A549 (cell line): ENCODE data around the gene MYO1B. TPM values are rescaled to one million over a fixed set of nuclear protein-coding genes. Genes with fewer than 3 reads are reported as not detected.

ENCODE experiments used
- ATAC-seq, 2 experiments: fragments of 200-7000 bp in 1 of 2; fragments of >200 bp in 1 of 2; cut with Nextera tagmentation in 1 of 2; cut with Tn5 transposase in 1 of 2; 3 replicates each; pipeline versions ENCODE4 v1.8.0 to v1.9.1; 2018 to 2020; ENCODE audit warnings: mild to moderate bottlenecking in 1 of 2, moderate library complexity in 1 of 2
- CTCF ChIA-PET: fragments of 300-600 bp; sonication (Branson Sonifier 250); formaldehyde crosslinking; extraction: SDS; loops from one replicate; lab custom pipeline; 2021; ENCODE audit warnings: antibody characterized with exemption, inconsistent platforms; lab: Yijun Ruan, JAX
- POLR2A ChIA-PET: fragments of 350-600 bp; formaldehyde crosslinking; extraction: SDS; loops from one replicate; lab custom pipeline; 2021; ENCODE audit warnings: antibody characterized with exemption, inconsistent platforms; lab: Yijun Ruan, JAX
- DNase-seq, 2 experiments: peaks; one replicate each; pipeline versions ENCODE4 v3.0.0 to v3.0.0-alpha.2; 2011 to 2016; ENCODE audit warnings: low read depth in 1 of 2, low spot score in 1 of 2
- FAIRE-seq: peaks from 2 replicates; lab custom pipeline; 2011; peaks lifted over from hg19 to GRCh38; lab: Jason Lieb, UNC
- H3K27ac ChIP-seq, 2 experiments: fragments of >200 bp; sonication (Bioruptor Twin); formaldehyde crosslinking; 3 replicates each; pipeline ENCODE4 v1.5.1; 2016 to 2017
- H3K4me1 ChIP-seq: fragments of >200 bp; sonication (Bioruptor Twin); formaldehyde crosslinking; 3 replicates; pipeline ENCODE4 v1.6.1; 2016
- H3K4me2 ChIP-seq: fragments of >200 bp; sonication (Bioruptor Twin); formaldehyde crosslinking; 3 replicates; pipeline ENCODE4 v1.6.1; 2016
- H3K4me3 ChIP-seq: fragments of >200 bp; sonication (Bioruptor Twin); formaldehyde crosslinking; 3 replicates; pipeline ENCODE4 v1.5.1; 2016
- H3K9me3 ChIP-seq: fragments of >200 bp; sonication (Bioruptor Twin); formaldehyde crosslinking; 3 replicates; pipeline ENCODE4 v1.6.1; 2016
- CBX2 ChIP-seq: fragments of 200-600 bp; sonication (generic); IDR thresholded peaks from 2 replicates; pipeline ENCODE4 v1.6.1; 2016; ENCODE audit warnings: low read depth, mild to moderate bottlenecking, borderline replicate concordance
- CEBPB ChIP-seq, 2 experiments: fragments of >200 bp in 1 of 2; sonication (Bioruptor Twin) in 1 of 2; formaldehyde crosslinking in 1 of 2; IDR thresholded peaks; 2 replicates each; pipeline ENCODE4 v1.6.1; 2012 to 2016
- EHF ChIP-seq: fragments of 250-450 bp; sonication (Bioruptor Pico); IDR thresholded peaks from 2 replicates; pipeline ENCODE4 v1.5.0; 2020; ENCODE audit warnings: mild to moderate bottlenecking
- EHMT2 ChIP-seq: fragments of 200-600 bp; sonication (generic); IDR thresholded peaks from 2 replicates; pipeline ENCODE4 v1.6.1; 2016; ENCODE audit warnings: antibody characterized with exemption, low read depth, mild to moderate bottlenecking, moderate library complexity
- EP300 ChIP-seq, 2 experiments: fragments of >200 bp; sonication (Bioruptor Twin); formaldehyde crosslinking; IDR thresholded peaks; 2 replicates in 1 of 2; 3 replicates in 1 of 2; pipeline ENCODE4 v1.6.1; 2016 to 2017
- ESRRA ChIP-seq: fragments of 150-350 bp; IDR thresholded peaks from 2 replicates; pipeline ENCODE4 v1.6.1; 2014; ENCODE audit warnings: mild to moderate bottlenecking, low read length, borderline replicate concordance
- FOXS1 ChIP-seq: fragments of 250-450 bp; sonication (Bioruptor Pico); IDR thresholded peaks from 2 replicates; pipeline ENCODE4 v1.5.0; 2020; ENCODE audit warnings: mild to moderate bottlenecking, moderate library complexity
- HOXA7 ChIP-seq: fragments of 250-450 bp; sonication (Bioruptor Pico); IDR thresholded peaks from 2 replicates; pipeline ENCODE4 v1.5.0; 2020; ENCODE audit warnings: mild to moderate bottlenecking, moderate library complexity
- HOXB13 ChIP-seq: fragments of 250-450 bp; sonication (Bioruptor Pico); IDR thresholded peaks from 2 replicates; pipeline ENCODE4 v1.5.0; 2020; ENCODE audit warnings: low read depth, mild to moderate bottlenecking, moderate library complexity
- HOXB5 ChIP-seq: fragments of 250-450 bp; sonication (Bioruptor Pico); IDR thresholded peaks from 2 replicates; pipeline ENCODE4 v1.5.0; 2020; ENCODE audit warnings: mild to moderate bottlenecking, moderate library complexity
- KDM5A ChIP-seq: fragments of 200-600 bp; sonication (generic); IDR thresholded peaks from 2 replicates; pipeline ENCODE4 v1.6.1; 2016; ENCODE audit warnings: antibody characterized with exemption, mild to moderate bottlenecking
- MAFK ChIP-seq: fragments of 450-650 bp; IDR thresholded peaks from 2 replicates; pipeline ENCODE4 v1.6.1; 2014; ENCODE audit not compliant: partially characterized antibody
- MYC ChIP-seq: IDR thresholded peaks from 2 replicates; pipeline ENCODE4 v1.6.1; 2012; ENCODE audit warnings: mild to moderate bottlenecking, inconsistent platforms, low read length, improper control_type of control experiment, borderline replicate concordance
- POLR2AphosphoS2 ChIP-seq: conservative IDR thresholded peaks from 2 replicates; pipeline ENCODE4 v1.6.1; 2012; ENCODE audit warnings: low read length, improper control_type of control experiment, inconsistent platforms
- RCOR1 ChIP-seq: fragments of 150-350 bp; IDR thresholded peaks from 2 replicates; pipeline ENCODE4 v1.6.1; 2014; ENCODE audit warnings: antibody characterized with exemption, low read length, low read depth
- RFX5 ChIP-seq: fragments of 450-650 bp; IDR thresholded peaks from 2 replicates; pipeline ENCODE4 v1.7.1; 2014; ENCODE audit warnings: antibody characterized with exemption, mild to moderate bottlenecking, moderate library complexity
- RNF2 ChIP-seq: fragments of 200-600 bp; sonication (generic); IDR thresholded peaks from 2 replicates; pipeline ENCODE4 v1.6.1; 2016; ENCODE audit warnings: low read depth, mild to moderate bottlenecking, antibody characterized with exemption, moderate library complexity, borderline replicate concordance
- ZSCAN20 ChIP-seq: fragments of 250-450 bp; sonication (Bioruptor Pico); IDR thresholded peaks from 2 replicates; pipeline ENCODE4 v1.8.0; 2022; ENCODE audit warnings: mild to moderate bottlenecking, moderate library complexity
- polyA plus RNA-seq, 4 experiments: library from polyadenylated mRNA; depleted of rRNA in 3 of 4; stranded (reverse); fragments of >200 nt; fragmentation: RNase III in 1 of 4; extraction: RNeasy Plus Mini Kit Qiagen cat#74134 plus additional on column Dnase treatment in 1 of 4; gene quantifications; 2 replicates in 3 of 4; 3 replicates in 1 of 4; pipeline ENCODE4 v1.2.3, GENCODE V29; 2011 to 2017
- TF ChIP-seq, protein P1 (sequence below): fragments of 200-600 bp; sonication (generic); IDR thresholded peaks from 2 replicates; pipeline ENCODE4 v1.6.1; 2016; ENCODE audit warnings: antibody characterized with exemption, mild to moderate bottlenecking, moderate library complexity
- TF ChIP-seq, protein P2 (sequence below): fragments of >200 bp; sonication (Bioruptor Twin); formaldehyde crosslinking; IDR thresholded peaks from 2 replicates; pipeline ENCODE4 v1.6.1; 2016
- TF ChIP-seq, protein P3 (sequence below): fragments of >200 bp; sonication (Bioruptor Twin); formaldehyde crosslinking; IDR thresholded peaks from 3 replicates; pipeline ENCODE4 v1.5.1; 2016

Gene MYO1B
- polyA plus RNA-seq, 2 of the 4 experiments (the other 2 are of a cell fraction), result 77.7 to 159 TPM

DNA sequence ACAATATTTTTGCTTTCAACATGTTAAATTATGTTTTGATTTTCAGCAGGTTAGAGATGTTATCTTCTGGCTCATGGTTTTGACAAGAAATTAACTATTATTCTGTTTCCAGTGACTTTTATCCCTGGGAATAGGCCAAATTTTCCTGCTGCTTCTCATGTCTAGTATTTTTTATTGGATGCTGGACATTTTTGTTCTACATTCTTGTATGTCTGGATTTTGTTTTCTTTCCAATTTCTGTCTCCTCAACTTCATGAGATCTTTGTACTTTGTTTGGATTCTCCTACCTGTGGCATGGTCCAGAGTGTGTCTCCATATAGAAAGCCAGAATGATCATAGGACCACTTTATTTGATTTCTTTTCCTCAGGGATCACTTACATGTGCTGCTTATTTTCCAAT, 33.1 kb upstream of the MYO1B start:
- peaks cover 10% of the 10 kb centered on the region; the same call in 1 of the 3 replicates for H3K9me3 ChIP-seq
- TF ChIP-seq EP300 (IDR thresholded peaks at IDR 0.05), result no peak
- TF ChIP-seq HOXA7 (CRISPR knock-in tag), result no peak
- TF ChIP-seq MAFK, result no peak
- TF ChIP-seq, protein P1, sequence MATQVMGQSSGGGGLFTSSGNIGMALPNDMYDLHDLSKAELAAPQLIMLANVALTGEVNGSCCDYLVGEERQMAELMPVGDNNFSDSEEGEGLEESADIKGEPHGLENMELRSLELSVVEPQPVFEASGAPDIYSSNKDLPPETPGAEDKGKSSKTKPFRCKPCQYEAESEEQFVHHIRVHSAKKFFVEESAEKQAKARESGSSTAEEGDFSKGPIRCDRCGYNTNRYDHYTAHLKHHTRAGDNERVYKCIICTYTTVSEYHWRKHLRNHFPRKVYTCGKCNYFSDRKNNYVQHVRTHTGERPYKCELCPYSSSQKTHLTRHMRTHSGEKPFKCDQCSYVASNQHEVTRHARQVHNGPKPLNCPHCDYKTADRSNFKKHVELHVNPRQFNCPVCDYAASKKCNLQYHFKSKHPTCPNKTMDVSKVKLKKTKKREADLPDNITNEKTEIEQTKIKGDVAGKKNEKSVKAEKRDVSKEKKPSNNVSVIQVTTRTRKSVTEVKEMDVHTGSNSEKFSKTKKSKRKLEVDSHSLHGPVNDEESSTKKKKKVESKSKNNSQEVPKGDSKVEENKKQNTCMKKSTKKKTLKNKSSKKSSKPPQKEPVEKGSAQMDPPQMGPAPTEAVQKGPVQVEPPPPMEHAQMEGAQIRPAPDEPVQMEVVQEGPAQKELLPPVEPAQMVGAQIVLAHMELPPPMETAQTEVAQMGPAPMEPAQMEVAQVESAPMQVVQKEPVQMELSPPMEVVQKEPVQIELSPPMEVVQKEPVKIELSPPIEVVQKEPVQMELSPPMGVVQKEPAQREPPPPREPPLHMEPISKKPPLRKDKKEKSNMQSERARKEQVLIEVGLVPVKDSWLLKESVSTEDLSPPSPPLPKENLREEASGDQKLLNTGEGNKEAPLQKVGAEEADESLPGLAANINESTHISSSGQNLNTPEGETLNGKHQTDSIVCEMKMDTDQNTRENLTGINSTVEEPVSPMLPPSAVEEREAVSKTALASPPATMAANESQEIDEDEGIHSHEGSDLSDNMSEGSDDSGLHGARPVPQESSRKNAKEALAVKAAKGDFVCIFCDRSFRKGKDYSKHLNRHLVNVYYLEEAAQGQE, result no peak
- TF ChIP-seq RFX5, result no peak
- TF ChIP-seq EHMT2, result no peak
- no peak for TF ChIP-seq ESRRA
- TF ChIP-seq CEBPB (IDR thresholded peaks at IDR 0.05), result no peak
- no peak for TF ChIP-seq KDM5A
- TF ChIP-seq MYC, result no peak
- TF ChIP-seq CBX2, result no peak
- TF ChIP-seq ZSCAN20 (CRISPR knock-in tag), result no peak
- TF ChIP-seq FOXS1 (CRISPR knock-in tag), result no peak
- TF ChIP-seq, protein P2, sequence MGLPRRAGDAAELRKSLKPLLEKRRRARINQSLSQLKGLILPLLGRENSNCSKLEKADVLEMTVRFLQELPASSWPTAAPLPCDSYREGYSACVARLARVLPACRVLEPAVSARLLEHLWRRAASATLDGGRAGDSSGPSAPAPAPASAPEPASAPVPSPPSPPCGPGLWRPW, result no peak
- TF ChIP-seq RNF2, result no peak
- no peak for TF ChIP-seq HOXB5 (CRISPR knock-in tag)
- no peak for TF ChIP-seq EHF
- TF ChIP-seq, all 56 proteins: peak for 0
- ATAC-seq, result no peak
- FAIRE-seq, result no peak
- POLR2A ChIA-PET, result no interaction called here
- H3K27ac ChIP-seq, result no peak overlapping the region
- no peak overlapping the region for H3K4me3 ChIP-seq
- peaks cover 25% of the 10 kb centered on the region for H3K4me1 ChIP-seq
- CTCF ChIA-PET, result no interaction called here
- DNase-seq, result no peak
- H3K4me2 ChIP-seq, result no peak overlapping the region

DNA sequence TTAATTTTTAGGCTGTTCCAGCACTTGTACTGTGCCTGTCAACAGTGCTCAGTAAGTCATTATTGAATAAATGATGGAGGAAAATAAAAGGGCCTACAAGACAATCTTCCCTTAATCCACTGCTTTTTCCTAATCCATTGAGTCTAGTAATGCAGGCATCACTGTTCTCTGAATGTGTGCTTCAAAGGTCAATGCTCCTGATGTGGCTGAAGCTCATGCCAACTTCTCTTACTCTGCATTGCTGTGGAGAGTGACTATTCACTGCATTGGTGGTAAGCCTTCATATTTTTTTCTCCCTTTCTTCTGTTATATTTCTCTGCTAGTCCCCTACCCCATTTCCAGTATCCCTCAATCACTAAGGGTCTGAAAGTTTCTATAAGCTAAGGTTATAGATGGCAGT, 31.9 kb upstream of the MYO1B start:
- no peak for FAIRE-seq
- no peak for ATAC-seq
- CTCF ChIA-PET, result interaction anchor here (1.2 to 1.5 kb wide), 2 partner anchors 288 to 308 kb away, joined by 5 read pairs; no protein-coding TSS in a partner anchor
- POLR2A ChIA-PET, result no interaction called here
- Histone ChIP-seq H3K4me1 (peaks cover 37% of the 10 kb centered on the region), H3K4me3 (no peak overlapping the region), H3K9me3 (peaks cover 10% of the 10 kb centered on the region; the same call in 1 of the 3 replicates), H3K27ac (peak overlapping the region in 1 of 2 experiments; percentile 50; a peak in 3 of 6 replicates), H3K4me2 (no peak overlapping the region)
- TF ChIP-seq, protein P3, sequence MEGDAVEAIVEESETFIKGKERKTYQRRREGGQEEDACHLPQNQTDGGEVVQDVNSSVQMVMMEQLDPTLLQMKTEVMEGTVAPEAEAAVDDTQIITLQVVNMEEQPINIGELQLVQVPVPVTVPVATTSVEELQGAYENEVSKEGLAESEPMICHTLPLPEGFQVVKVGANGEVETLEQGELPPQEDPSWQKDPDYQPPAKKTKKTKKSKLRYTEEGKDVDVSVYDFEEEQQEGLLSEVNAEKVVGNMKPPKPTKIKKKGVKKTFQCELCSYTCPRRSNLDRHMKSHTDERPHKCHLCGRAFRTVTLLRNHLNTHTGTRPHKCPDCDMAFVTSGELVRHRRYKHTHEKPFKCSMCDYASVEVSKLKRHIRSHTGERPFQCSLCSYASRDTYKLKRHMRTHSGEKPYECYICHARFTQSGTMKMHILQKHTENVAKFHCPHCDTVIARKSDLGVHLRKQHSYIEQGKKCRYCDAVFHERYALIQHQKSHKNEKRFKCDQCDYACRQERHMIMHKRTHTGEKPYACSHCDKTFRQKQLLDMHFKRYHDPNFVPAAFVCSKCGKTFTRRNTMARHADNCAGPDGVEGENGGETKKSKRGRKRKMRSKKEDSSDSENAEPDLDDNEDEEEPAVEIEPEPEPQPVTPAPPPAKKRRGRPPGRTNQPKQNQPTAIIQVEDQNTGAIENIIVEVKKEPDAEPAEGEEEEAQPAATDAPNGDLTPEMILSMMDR, result no peak
- TF ChIP-seq EP300 (IDR thresholded peaks at IDR 0.05), result no peak
- TF ChIP-seq RCOR1, result no peak
- no peak for TF ChIP-seq POLR2AphosphoS2
- TF ChIP-seq HOXA7 (CRISPR knock-in tag), result no peak
- TF ChIP-seq CBX2, result no peak
- no peak for TF ChIP-seq HOXB13
- no peak for DNase-seq
